ENCODE measurements around the gene MMP7. TPM values are rescaled to one million over a fixed set of nuclear protein-coding genes. Genes with fewer than 3 reads are reported as not detected.
"Not testable (repeated sequence)": the region's sequence is repeated elsewhere in the genome, so short reads cannot be mapped to it uniquely, and the experiment has no call there.

Gene MMP7
- total and polyA plus RNA-seq, 2 donors (not counting 1 experiment from before 2014, with no cell fraction given) = not detected

- Histone ChIP-seq H3K4me1 (ENCODE audit: control insufficient read depth in 2 of 2, insufficient read depth in 2 of 2, low read length in 2 of 2) (no peaks in the 10 kb centered on the region), H3K79me2 (ENCODE audit: control insufficient read depth, insufficient read depth, low read length) (no peaks in the 10 kb centered on the region), H4K20me1 (ENCODE audit: control insufficient read depth, insufficient read depth, low read length, poor library complexity, severe bottlenecking) (no peaks in the 10 kb centered on the region), H3K4me3 (ENCODE audit: control extremely low read depth in 1 of 5, extremely low read depth in 1 of 5, insufficient read depth in 1 of 5, low read depth in 2 of 5, low read length in 4 of 5) (no peak overlapping the region), H3K27me3 (replicated peaks in 1 of 4; ENCODE audit: control extremely low read depth in 1 of 4, control insufficient read depth in 3 of 4, insufficient read depth in 4 of 4, low read length in 3 of 4) (no peaks in the 10 kb centered on the region), H3K4me2 (replicated peaks; ENCODE audit: low read depth, low read length, poor library complexity, severe bottlenecking) (no peak overlapping the region), H3K9me3 (ENCODE audit: control extremely low read depth in 1 of 3, control insufficient read depth in 2 of 3, insufficient read depth in 1 of 3, low read length in 2 of 3) (peaks cover 0 to 3% (median 0%) of the 10 kb centered on the region in 3 donors), H2AFZ (ENCODE audit: insufficient read depth, low read depth, low read length, poor library complexity, severe bottlenecking) (no peak overlapping the region), H3K27ac (ENCODE audit: low read length in 2 of 2) (no peak overlapping the region), H3K9ac (ENCODE audit: low read length) (no peak overlapping the region), H3K36me3 (replicated peaks in 1 of 2; ENCODE audit: control extremely low read depth in 1 of 2, control insufficient read depth in 1 of 2, extremely low read depth in 1 of 2, insufficient read depth in 2 of 2, low read length in 1 of 2) (no peaks in the 10 kb centered on the region)
- WGBS (ENCODE audit: insufficient coverage) = 90% methylated on average over 3 of the region's 3 CpGs
- ChIA-PET POLR2A (no interaction called here), CTCF (interaction anchor here (1.1 kb wide), 1 partner anchor 171 kb away, joined by 3 read pairs; no protein-coding TSS in a partner anchor)
- H3K4me3 Mint-ChIP-seq = no peak overlapping the region
- H3K27ac Mint-ChIP-seq = no peak overlapping the region
- TF ChIP-seq EZH2 (IDR thresholded peaks at IDR 0.05; ENCODE audit: borderline replicate concordance, insufficient read depth, low read depth, low read length, poor library complexity, severe bottlenecking) = no peak
- TF ChIP-seq CTCF (IDR thresholded peaks at IDR 0.05) = no peak
- no peaks in the 10 kb centered on the region for H3K9me3 Mint-ChIP-seq (ENCODE audit: insufficient read depth)
- intact Hi-C loops (cut with micrococcal nuclease) = no loop called here
- H3K27me3 Mint-ChIP-seq = no peaks in the 10 kb centered on the region
- H3K4me1 Mint-ChIP-seq = peaks cover 2% of the 10 kb centered on the region
- no peak for DNase-seq
- ATAC-seq (ENCODE audit: low read depth) = no peak
Measured at GRCh38 chr11:102513869-102514268, 16.7 kb downstream of the MMP7 start.

- intact Hi-C loops (cut with micrococcal nuclease) = no loop called here
- Histone ChIP-seq H2AFZ (ENCODE audit: insufficient read depth, low read depth, low read length, poor library complexity, severe bottlenecking) (no peak overlapping the region), H3K27me3 (replicated peaks in 1 of 4; ENCODE audit: control extremely low read depth in 1 of 4, control insufficient read depth in 3 of 4, insufficient read depth in 4 of 4, low read length in 3 of 4) (no peaks in the 10 kb centered on the region), H3K4me3 (ENCODE audit: control extremely low read depth in 1 of 5, extremely low read depth in 1 of 5, insufficient read depth in 1 of 5, low read depth in 2 of 5, low read length in 4 of 5) (no peak overlapping the region), H4K20me1 (ENCODE audit: control insufficient read depth, insufficient read depth, low read length, poor library complexity, severe bottlenecking) (no peaks in the 10 kb centered on the region), H3K27ac (ENCODE audit: low read length in 2 of 2) (no peak overlapping the region), H3K4me2 (replicated peaks; ENCODE audit: low read depth, low read length, poor library complexity, severe bottlenecking) (no peak overlapping the region), H3K9ac (ENCODE audit: low read length) (no peak overlapping the region), H3K36me3 (replicated peaks in 1 of 2; ENCODE audit: control extremely low read depth in 1 of 2, control insufficient read depth in 1 of 2, extremely low read depth in 1 of 2, insufficient read depth in 2 of 2, low read length in 1 of 2) (no peaks in the 10 kb centered on the region), H3K79me2 (ENCODE audit: control insufficient read depth, insufficient read depth, low read length) (no peaks in the 10 kb centered on the region), H3K9me3 (ENCODE audit: control extremely low read depth in 1 of 3, control insufficient read depth in 2 of 3, insufficient read depth in 1 of 3, low read length in 2 of 3) (peaks cover 0 to 3% (median 0%) of the 10 kb centered on the region in 3 donors), H3K4me1 (ENCODE audit: control insufficient read depth in 2 of 2, insufficient read depth in 2 of 2, low read length in 2 of 2) (no peaks in the 10 kb centered on the region)
- no peak overlapping the region for H3K4me3 Mint-ChIP-seq
- ChIA-PET POLR2A (no interaction called here), CTCF (interaction anchor here (1.1 to 1.4 kb wide), 3 partner anchors 15 to 121 kb away, joined by 3 to 5 read pairs (median 4); no protein-coding TSS in a partner anchor)
- H3K4me1 Mint-ChIP-seq = no peaks in the 10 kb centered on the region
- 95% methylated on average over 4 of the region's 5 CpGs for WGBS (ENCODE audit: insufficient coverage)
- DNase-seq (no peak), ATAC-seq (ENCODE audit: low read depth) (no peak)
- H3K27ac Mint-ChIP-seq = no peak overlapping the region
- no peaks in the 10 kb centered on the region for H3K27me3 Mint-ChIP-seq
- no peaks in the 10 kb centered on the region for H3K9me3 Mint-ChIP-seq (ENCODE audit: insufficient read depth)
- TF ChIP-seq CTCF (IDR thresholded peaks at IDR 0.05) = no peak
- no peak for TF ChIP-seq EZH2 (IDR thresholded peaks at IDR 0.05; ENCODE audit: borderline replicate concordance, insufficient read depth, low read depth, low read length, poor library complexity, severe bottlenecking)
Measured at GRCh38 chr11:102510439-102511135, 20.0 kb downstream of the MMP7 start.

DNA sequence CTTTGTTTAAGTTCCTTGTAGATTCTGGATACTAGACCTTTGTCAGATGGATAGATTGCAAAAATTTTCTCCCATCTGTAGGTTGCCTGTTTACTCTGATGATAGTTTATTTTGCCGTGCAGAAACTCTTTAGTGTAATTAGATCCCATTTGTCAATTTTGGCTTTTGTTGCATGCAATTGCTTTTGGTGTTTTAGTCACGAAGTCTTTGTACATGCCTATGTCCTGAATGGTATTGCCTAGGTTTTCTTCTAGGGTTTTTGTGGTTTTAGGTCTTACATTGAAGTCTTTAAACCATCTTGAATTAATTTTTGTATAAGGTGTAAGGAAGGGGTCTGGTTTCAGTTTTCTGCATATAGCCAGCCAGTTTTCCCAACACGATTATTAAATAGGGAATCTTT is 27.7 kb downstream of the MMP7 start:
- H3K4me1 Mint-ChIP-seq; H3K27me3 ChIP-seq (replicated peaks in 1 of 4; ENCODE audit: control extremely low read depth in 1 of 4, control insufficient read depth in 3 of 4, insufficient read depth in 4 of 4, low read length in 3 of 4); H4K20me1 ChIP-seq (ENCODE audit: control insufficient read depth, insufficient read depth, low read length, poor library complexity, severe bottlenecking); intact Hi-C loops (cut with micrococcal nuclease); ATAC-seq (ENCODE audit: low read depth); H2AFZ ChIP-seq (ENCODE audit: insufficient read depth, low read depth, low read length, poor library complexity, severe bottlenecking); H3K27ac Mint-ChIP-seq; H3K4me3 Mint-ChIP-seq; DNase-seq; H3K9me3 ChIP-seq (ENCODE audit: control extremely low read depth in 1 of 3, control insufficient read depth in 2 of 3, insufficient read depth in 1 of 3, low read length in 2 of 3); H3K4me2 ChIP-seq (replicated peaks; ENCODE audit: low read depth, low read length, poor library complexity, severe bottlenecking); H3K4me3 ChIP-seq (ENCODE audit: control extremely low read depth in 1 of 5, extremely low read depth in 1 of 5, insufficient read depth in 1 of 5, low read depth in 2 of 5, low read length in 4 of 5); H3K27ac ChIP-seq (ENCODE audit: low read length in 2 of 2); H3K36me3 ChIP-seq (replicated peaks in 1 of 2; ENCODE audit: control extremely low read depth in 1 of 2, control insufficient read depth in 1 of 2, extremely low read depth in 1 of 2, insufficient read depth in 2 of 2, low read length in 1 of 2); H3K79me2 ChIP-seq (ENCODE audit: control insufficient read depth, insufficient read depth, low read length); CTCF ChIA-PET; H3K9ac ChIP-seq (ENCODE audit: low read length); POLR2A ChIA-PET; H3K9me3 Mint-ChIP-seq (ENCODE audit: insufficient read depth); H3K4me1 ChIP-seq (ENCODE audit: control insufficient read depth in 2 of 2, insufficient read depth in 2 of 2, low read length in 2 of 2); H3K27me3 Mint-ChIP-seq: not testable (repeated sequence)
- 100% methylated on average over 1 of the region's 3 CpGs for WGBS (ENCODE audit: insufficient coverage)
